Skin epidermis (tissue), 12 donors: ENCODE data around the gene JOSD2.

Source experiments
- H3K27ac ChIP-seq, 21 experiments: fragments of 200-600 bp; sonication (generic) in 11 of 21; one replicate each; pipeline ENCODE4 v1.5.0; 2020; ENCODE audit warnings: mild to moderate bottlenecking in 3 of 21, inconsistent platforms in 2 of 21, moderate library complexity in 2 of 21
- H3K4me3 ChIP-seq, 7 experiments: fragments of 200-600 bp; sonication (generic) in 2 of 7; one replicate each; pipeline ENCODE4 v1.5.0; 2020; ENCODE audit warnings: inconsistent platforms in 2 of 7, mild to moderate bottlenecking in 2 of 7, moderate library complexity in 1 of 7

The JOSD2 gene

GRCh38 chr19:50461066-50461875 lies 49.7 kb downstream of the JOSD2 start:
- Histone ChIP-seq H3K4me3 (no peak overlapping the region), H3K27ac (no peak overlapping the region)

- H3K27ac ChIP-seq: no peak overlapping the region
These were observed 50.7 kb downstream of the JOSD2 start for GRCh38 chr19:50460161-50460765.

GRCh38 chr19:50459638-50460037 lies 51.4 kb downstream of the JOSD2 start:
- Histone ChIP-seq H3K27ac (no peak overlapping the region), H3K4me3 (no peak overlapping the region)

More at GRCh38 chr19:50460161-50460765, 50.7 kb downstream of the JOSD2 start:
- H3K4me3 ChIP-seq: no peak overlapping the region

GRCh38 chr19:50459067-50459456 lies 51.9 kb downstream of the JOSD2 start:
- Histone ChIP-seq H3K4me3 (no peak overlapping the region), H3K27ac (no peak overlapping the region)

GRCh38 chr19:50458396-50459066 lies 52.5 kb downstream of the JOSD2 start:
- H3K27ac ChIP-seq: no peak overlapping the region
- no peak overlapping the region for H3K4me3 ChIP-seq

- Histone ChIP-seq H3K4me3 (no peak overlapping the region), H3K27ac (no peak overlapping the region)
These were observed 53.7 kb downstream of the JOSD2 start for GRCh38 chr19:50457300-50457699.
